Immature natural killer cell (primary cell): ENCODE results near the gene RASL12. TPM values are rescaled to one million over a fixed set of nuclear protein-coding genes. Genes with fewer than 3 reads are reported as not detected.
"Not testable (repeated sequence)": the region's sequence is repeated elsewhere in the genome, so short reads cannot be mapped to it uniquely, and the experiment has no call there.

ENCODE experiments used
- DNase-seq, 3 donors: peaks; one replicate each; pipeline ENCODE4 v3.0.0; 2022; ENCODE audit warnings: mixed read lengths in 1 of 3
- H3K27ac Mint-ChIP-seq, 6 donors: one replicate each; pipeline ENCODE4 v1.8.0; 2020; ENCODE audit warnings: mixed read lengths in 6 of 6, mild to moderate bottlenecking in 5 of 6, inconsistent platforms in 4 of 6, moderate library complexity in 3 of 6
- H3K27me3 Mint-ChIP-seq, 3 donors: one replicate each; pipeline ENCODE4 v1.8.0; 2020 to 2021; ENCODE audit warnings: low read depth in 3 of 3, mild to moderate bottlenecking in 3 of 3, mixed read lengths in 3 of 3, moderate library complexity in 3 of 3, inconsistent platforms in 1 of 3
- H3K36me3 Mint-ChIP-seq, 3 donors: one replicate each; pipeline ENCODE4 v1.8.0; 2020; ENCODE audit warnings: mixed read lengths in 3 of 3, inconsistent platforms in 2 of 3, mild to moderate bottlenecking in 2 of 3
- H3K4me1 Mint-ChIP-seq, 2 donors: one replicate each; pipeline ENCODE4 v1.8.0; 2020; ENCODE audit warnings: inconsistent platforms in 2 of 2, mild to moderate bottlenecking in 2 of 2, mixed read lengths in 2 of 2, moderate library complexity in 1 of 2
- H3K4me3 Mint-ChIP-seq, 5 donors: one replicate each; pipeline ENCODE4 v1.8.0; 2020; ENCODE audit warnings: mild to moderate bottlenecking in 5 of 5, mixed read lengths in 5 of 5, inconsistent platforms in 3 of 5, moderate library complexity in 3 of 5
- H3K9me3 Mint-ChIP-seq, 6 donors: one replicate each; pipeline ENCODE4 v1.8.0; 2020; ENCODE audit warnings: mild to moderate bottlenecking in 6 of 6, mixed read lengths in 6 of 6, inconsistent platforms in 4 of 6, moderate library complexity in 3 of 6
- polyA plus RNA-seq, 3 donors: library from polyadenylated mRNA; unstranded; fragments of 300-500 nt; fragmentation: Illumina TruSeq; gene quantifications; one replicate each; pipeline ENCODE4 v1.2.3, GENCODE V29; 2021

The RASL12 gene
- polyA plus RNA-seq, 3 donors from 2014 or later: not detected

- no peaks in the 10 kb centered on the region for H3K36me3 Mint-ChIP-seq
- H3K9me3 Mint-ChIP-seq: no peaks in the 10 kb centered on the region
- H3K4me3 Mint-ChIP-seq: peak overlapping the region in 4 of 5 donors; percentile 48 to 86 (median 64)
- DNase-seq: no peak
- H3K27ac Mint-ChIP-seq: peak overlapping the region in 2 of 6 donors; percentile 16 to 77
- peaks cover 14 to 18% of the 10 kb centered on the region in 2 donors for H3K4me1 Mint-ChIP-seq
- H3K27me3 Mint-ChIP-seq: peaks cover 0 to 6% (median 2%) of the 10 kb centered on the region in 3 donors
Measured at GRCh38 chr15:65050270-65050669, 17.5 kb downstream of the RASL12 start.

GRCh38 chr15:65049418-65049840 lies 18.4 kb downstream of the RASL12 start:
- peaks cover 14 to 18% of the 10 kb centered on the region in 2 donors for H3K4me1 Mint-ChIP-seq
- DNase-seq: peak; percentile 82 to 86 (median 85)
- peak overlapping the region in 4 of 6 donors; percentile 28 to 65 (median 40) for H3K27ac Mint-ChIP-seq
- peak overlapping the region; percentile 48 to 86 (median 66) for H3K4me3 Mint-ChIP-seq
- no peaks in the 10 kb centered on the region for H3K36me3 Mint-ChIP-seq
- H3K27me3 Mint-ChIP-seq: peaks cover 2 to 6% (median 2%) of the 10 kb centered on the region in 3 donors
- no peaks in the 10 kb centered on the region for H3K9me3 Mint-ChIP-seq

DNA sequence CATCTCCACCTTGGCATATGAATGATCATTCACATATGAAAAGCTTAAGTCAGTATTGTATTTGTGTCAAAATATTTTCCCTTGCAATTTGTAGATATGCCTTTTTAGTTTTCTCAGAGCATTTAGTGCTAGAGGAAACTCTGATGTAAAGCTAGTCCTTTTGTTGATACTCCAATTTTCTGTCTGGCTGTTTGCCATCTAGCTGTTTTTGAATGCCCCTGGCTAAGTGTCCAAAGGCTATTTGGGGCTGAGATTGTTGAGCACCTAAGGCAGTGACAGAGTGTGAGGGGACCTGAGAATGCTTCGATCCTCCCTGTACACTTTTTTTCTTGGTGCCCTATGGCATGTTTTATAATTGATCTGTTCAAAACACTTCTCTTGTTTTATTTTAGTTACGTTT lies 19.6 kb downstream of the RASL12 start:
- no peak for DNase-seq
- Mint-ChIP-seq H3K4me1 (peaks cover 14 to 18% of the 10 kb centered on the region in 2 donors), H3K36me3 (no peaks in the 10 kb centered on the region), H3K4me3 (no peak overlapping the region), H3K9me3 (no peaks in the 10 kb centered on the region), H3K27ac (no peak overlapping the region), H3K27me3 (peaks cover 2 to 6% (median 2%) of the 10 kb centered on the region in 3 donors)

GRCh38 chr15:65044724-65045481 lies 22.9 kb downstream of the RASL12 start, which contains the start of gene SLC51B:
TSS of gene SLC51B (plus strand) at chr15:65045387. CDS start at chr15:65050005, 4,618 bp downstream.
- no peak within 1 kb of the TSS for H3K4me3 Mint-ChIP-seq
- peaks cover 2 to 6% (median 2%) of the 10 kb centered on the region in 3 donors for H3K27me3 Mint-ChIP-seq
- no peaks in the 10 kb centered on the region for H3K9me3 Mint-ChIP-seq
- H3K36me3 Mint-ChIP-seq: no peaks in the 10 kb centered on the region
- peaks cover 10 to 12% of the 10 kb centered on the region in 2 donors for H3K4me1 Mint-ChIP-seq
- H3K27ac Mint-ChIP-seq: no peak within 1 kb of the TSS
- DNase-seq: no peak

GRCh38 chr15:65044218-65044617 lies 23.6 kb downstream of the RASL12 start:
- H3K27ac Mint-ChIP-seq, H3K36me3 Mint-ChIP-seq, DNase-seq: not testable (repeated sequence)

DNA sequence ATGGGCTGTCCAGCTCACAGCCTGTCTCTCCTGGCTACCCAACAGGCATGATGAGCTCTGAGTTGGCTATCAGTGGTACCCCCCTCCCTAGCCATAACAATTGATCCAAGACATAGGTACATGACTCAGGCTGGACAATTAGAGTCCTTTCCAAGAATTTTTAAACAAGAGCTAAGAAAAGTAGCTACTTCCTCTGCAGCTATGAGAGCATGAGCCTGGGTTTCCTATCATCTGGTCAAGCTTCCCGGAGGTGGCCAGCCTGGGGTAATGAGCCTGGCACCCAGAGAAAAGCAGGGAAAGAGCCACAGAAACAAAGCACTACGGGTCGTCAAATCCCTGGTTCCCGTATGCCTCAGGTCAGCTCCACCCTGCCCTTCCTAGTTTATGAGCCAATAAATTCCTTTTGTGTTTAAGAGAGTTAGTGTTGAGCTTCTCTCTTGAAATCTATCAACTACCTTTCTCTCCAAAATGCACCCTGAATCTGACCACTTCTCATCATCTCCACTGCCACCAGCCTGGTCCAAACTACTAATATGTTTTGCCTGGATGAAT lies 24.9 kb downstream of the RASL12 start:
- DNase-seq: no peak
- Mint-ChIP-seq H3K4me1 (no peaks in the 10 kb centered on the region), H3K9me3 (no peaks in the 10 kb centered on the region), H3K27me3 (peaks cover 0 to 4% (median 3%) of the 10 kb centered on the region in 3 donors), H3K27ac (no peak overlapping the region), H3K4me3 (no peak overlapping the region), H3K36me3 (no peaks in the 10 kb centered on the region)

More at GRCh38 chr15:65044218-65044617, 23.6 kb downstream of the RASL12 start:
- not testable (repeated sequence) for H3K9me3 Mint-ChIP-seq, H3K4me3 Mint-ChIP-seq, H3K27me3 Mint-ChIP-seq, H3K4me1 Mint-ChIP-seq

GRCh38 chr15:65041787-65042186 lies 26.0 kb downstream of the RASL12 start:
- H3K4me1 Mint-ChIP-seq: no peaks in the 10 kb centered on the region
- no peak for DNase-seq
- H3K27ac Mint-ChIP-seq: no peak overlapping the region
- no peaks in the 10 kb centered on the region for H3K9me3 Mint-ChIP-seq
- H3K36me3 Mint-ChIP-seq: no peaks in the 10 kb centered on the region
- H3K27me3 Mint-ChIP-seq: peaks cover 0 to 4% (median 4%) of the 10 kb centered on the region in 3 donors
- no peak overlapping the region for H3K4me3 Mint-ChIP-seq

GRCh38 chr15:65040461-65040860 lies 27.3 kb downstream of the RASL12 start:
- no peaks in the 10 kb centered on the region for H3K9me3 Mint-ChIP-seq
- no peaks in the 10 kb centered on the region for H3K36me3 Mint-ChIP-seq
- no peak for DNase-seq
- H3K27ac Mint-ChIP-seq: no peak overlapping the region
- no peak overlapping the region for H3K4me3 Mint-ChIP-seq
- peaks cover 0 to 4% (median 4%) of the 10 kb centered on the region in 3 donors for H3K27me3 Mint-ChIP-seq
- no peaks in the 10 kb centered on the region for H3K4me1 Mint-ChIP-seq

- Mint-ChIP-seq H3K27ac (no peak overlapping the region), H3K36me3 (no peaks in the 10 kb centered on the region), H3K4me3 (no peak overlapping the region), H3K27me3 (peaks cover 0 to 4% (median 2%) of the 10 kb centered on the region in 3 donors), H3K9me3 (no peaks in the 10 kb centered on the region), H3K4me1 (peaks cover 0 to 2% of the 10 kb centered on the region in 2 donors)
- no peak for DNase-seq
Measured at GRCh38 chr15:65038836-65039235, 29.0 kb downstream of the RASL12 start.

DNA sequence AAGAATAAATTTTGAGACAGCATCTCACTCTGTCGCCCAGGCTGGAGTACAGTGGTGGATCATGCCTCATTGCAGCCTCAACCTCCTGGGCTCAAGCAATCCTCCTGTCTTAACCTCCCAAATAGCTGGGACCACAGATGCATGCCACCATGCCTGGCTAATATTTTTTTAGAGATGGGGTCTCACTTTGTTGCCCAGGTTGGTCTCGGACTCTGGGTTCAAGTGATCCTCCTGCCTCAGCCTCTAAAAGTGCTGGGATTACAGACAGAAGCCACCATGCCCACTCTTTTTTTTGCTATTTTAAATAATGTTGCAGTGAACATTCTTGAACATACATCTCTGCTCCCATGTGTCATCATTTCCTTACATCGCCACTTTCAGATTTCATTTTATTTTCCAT lies 29.4 kb downstream of the RASL12 start:
- Mint-ChIP-seq H3K9me3 (no peaks in the 10 kb centered on the region), H3K4me3 (no peak overlapping the region), H3K36me3 (no peaks in the 10 kb centered on the region), H3K4me1 (peaks cover 0 to 6% of the 10 kb centered on the region in 2 donors), H3K27me3 (peaks cover 0 to 4% (median 2%) of the 10 kb centered on the region in 3 donors), H3K27ac (no peak overlapping the region)
- DNase-seq: no peak

DNA sequence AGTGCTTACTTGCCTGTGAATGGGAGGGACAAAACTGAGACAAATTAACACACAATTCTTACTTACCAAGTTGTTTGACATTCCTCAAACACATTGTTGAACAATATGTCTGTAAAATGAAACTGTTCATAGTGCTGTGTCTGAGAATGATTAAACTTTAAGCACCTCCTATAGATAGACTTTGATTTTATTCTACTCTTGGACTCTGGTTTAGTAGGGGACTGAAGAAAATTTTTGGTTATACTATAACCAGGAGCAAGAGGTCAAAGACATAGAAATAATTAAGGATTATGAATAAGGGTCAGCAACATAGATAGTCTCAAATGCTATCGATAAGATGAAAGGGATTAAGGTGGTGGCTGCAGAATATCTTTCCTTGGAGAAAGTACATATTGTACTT lies 30.5 kb downstream of the RASL12 start:
- peaks cover 0 to 4% (median 2%) of the 10 kb centered on the region in 3 donors for H3K27me3 Mint-ChIP-seq
- no peak for DNase-seq
- H3K4me1 Mint-ChIP-seq: peaks cover 2 to 10% of the 10 kb centered on the region in 2 donors
- H3K9me3 Mint-ChIP-seq: no peaks in the 10 kb centered on the region
- no peak overlapping the region for H3K4me3 Mint-ChIP-seq
- no peaks in the 10 kb centered on the region for H3K36me3 Mint-ChIP-seq
- H3K27ac Mint-ChIP-seq: no peak overlapping the region

DNA sequence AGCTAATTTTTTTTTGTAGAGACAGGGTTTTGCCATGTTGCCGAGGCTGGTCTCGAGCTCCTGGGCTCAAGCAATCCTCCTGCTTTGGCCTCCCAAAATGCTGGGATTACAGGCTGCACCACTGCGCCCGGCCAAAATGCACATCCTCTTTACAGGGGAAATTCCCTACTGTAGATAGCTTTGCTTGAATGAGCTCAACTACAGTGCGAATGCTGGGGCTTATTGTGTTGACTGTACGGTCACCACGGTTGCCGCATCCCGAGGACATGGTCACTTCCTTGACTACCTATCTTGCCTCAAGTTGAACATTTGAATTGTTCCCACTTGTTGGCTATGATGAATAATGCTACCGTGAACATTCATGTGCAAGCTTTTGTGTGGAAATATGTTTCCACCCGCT lies 33.1 kb downstream of the RASL12 start:
- Mint-ChIP-seq H3K9me3 (no peaks in the 10 kb centered on the region), H3K36me3 (no peaks in the 10 kb centered on the region), H3K27me3 (peaks cover 4 to 9% (median 6%) of the 10 kb centered on the region in 3 donors), H3K4me1 (peaks cover 2 to 10% of the 10 kb centered on the region in 2 donors), H3K4me3 (no peak overlapping the region), H3K27ac (no peak overlapping the region)
- no peak for DNase-seq

GRCh38 chr15:65033659-65034269 lies 34.0 kb downstream of the RASL12 start:
- no peaks in the 10 kb centered on the region for H3K36me3 Mint-ChIP-seq
- H3K27me3 Mint-ChIP-seq: peaks cover 4 to 9% (median 6%) of the 10 kb centered on the region in 3 donors
- no peak overlapping the region for H3K4me3 Mint-ChIP-seq
- peaks cover 4 to 12% of the 10 kb centered on the region in 2 donors for H3K4me1 Mint-ChIP-seq
- H3K9me3 Mint-ChIP-seq: no peaks in the 10 kb centered on the region
- no peak for DNase-seq
- H3K27ac Mint-ChIP-seq: no peak overlapping the region
